HCT116 (cell line): ENCODE data around the gene UBE2V1.

Experiments used
- CBX3 ChIP-seq: IDR thresholded peaks from 2 replicates; pipeline ENCODE4 v1.6.1; 2012; ENCODE audit warnings: low read depth
- CTCF ChIP-seq, 3 experiments: fragments of 200-600 bp in 1 of 3; sonication (generic) in 1 of 3; IDR thresholded peaks in 2 of 3; conservative IDR thresholded peaks in 1 of 3; 2 replicates each; pipeline ENCODE4 v1.5.1; 2012 to 2017; ENCODE audit warnings: low read depth in 2 of 3, low read length in 2 of 3, antibody characterized with exemption in 1 of 3, borderline replicate concordance in 1 of 3, control low read depth in 1 of 3, mild to moderate bottlenecking in 1 of 3, mixed read lengths in 1 of 3, mixed run types in 1 of 3, moderate library complexity in 1 of 3; ENCODE audit not compliant: insufficient read depth in 1 of 3
- EZH2phosphoT487 ChIP-seq: fragments of 200-600 bp; IDR thresholded peaks from 2 replicates; pipeline ENCODE4 v1.6.1; 2018; ENCODE audit warnings: antibody characterized with exemption, borderline replicate concordance
- POLR2A ChIP-seq: IDR thresholded peaks from 2 replicates; pipeline ENCODE4 v1.7.0; 2011; ENCODE audit warnings: borderline replicate concordance; ENCODE audit not compliant: insufficient read depth, insufficient read length; ENCODE audit errors: extremely low read depth
- POLR2AphosphoS5 ChIP-seq: IDR thresholded peaks from 2 replicates; pipeline ENCODE4 v1.6.1; 2011; ENCODE audit warnings: mild to moderate bottlenecking, low read depth, low read length, moderate library complexity
- SIN3A ChIP-seq: IDR thresholded peaks from 2 replicates; pipeline ENCODE4 v1.6.1; 2012; ENCODE audit warnings: low read depth
- YY1 ChIP-seq: IDR thresholded peaks from 2 replicates; pipeline ENCODE4 v1.6.1; 2011; ENCODE audit warnings: low read length, low read depth, moderate library complexity, mild to moderate bottlenecking; ENCODE audit not compliant: insufficient replicate concordance; ENCODE audit errors: extremely low read depth

GRCh38 chr20:50101887-50102286, 11.1 kb downstream of the UBE2V1 start:
- TF ChIP-seq POLR2AphosphoS5 (no peak), CTCF (IDR thresholded peaks at IDR 0.05 in 2 of 3, conservative IDR thresholded peaks at IDR 0.05 in 1 of 3; ENCODE audit: borderline replicate concordance in 1 of 3, insufficient read depth in 1 of 3, low read depth in 2 of 3, low read length in 2 of 3) (no peak), POLR2A (no peak), YY1 (no peak), SIN3A (no peak), EZH2phosphoT487 (no peak), CBX3 (no peak)
